ENCODE results near the gene RASSF3.
A peak's percentile ranks its signal among the peaks of the same experiment; 100 is the strongest.
"Not testable (repeated sequence)": the region's sequence is repeated elsewhere in the genome, so short reads cannot be mapped to it uniquely, and the experiment has no call there.

RASSF3 gene

DNA sequence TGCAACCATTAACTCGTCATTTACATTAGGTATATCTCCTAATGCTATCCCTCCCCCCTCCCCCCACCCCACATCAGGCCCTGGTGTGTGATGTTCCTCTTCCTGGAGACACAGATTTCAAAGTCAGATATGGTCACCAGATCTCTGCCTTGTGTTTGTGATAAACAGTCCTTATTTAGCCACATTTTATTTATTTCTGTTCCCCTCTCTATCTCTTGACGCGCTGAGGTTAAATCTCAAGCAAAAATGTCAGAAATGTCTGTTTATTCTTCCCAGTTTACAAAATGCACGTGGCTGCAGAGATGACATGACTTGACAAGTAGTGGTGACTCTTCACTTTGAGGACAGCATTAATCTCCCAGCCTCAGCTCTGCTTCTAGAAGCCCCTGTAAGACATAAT, 11.5 kb upstream of the RASSF3 start:
- DNase-seq: no peak

DNA sequence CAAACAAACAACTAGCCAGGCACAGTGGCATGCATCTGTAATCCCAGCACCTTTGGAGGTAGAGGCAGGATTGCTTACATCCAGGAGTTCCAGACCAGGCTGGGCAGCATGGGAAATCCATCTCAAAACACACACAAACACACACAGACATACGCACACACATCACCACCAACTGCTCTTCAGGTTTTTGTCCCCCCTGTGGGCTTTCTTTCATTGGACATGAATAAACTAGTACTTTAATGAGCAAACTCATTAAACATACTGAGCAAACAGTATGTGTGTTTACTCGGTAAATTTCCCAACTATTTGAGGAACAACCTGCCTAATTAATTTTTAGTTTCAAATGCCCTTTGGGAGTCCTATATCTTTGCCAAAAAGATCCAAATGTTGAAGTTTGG, 10.1 kb upstream of the RASSF3 start:
- no peak for DNase-seq

DNA sequence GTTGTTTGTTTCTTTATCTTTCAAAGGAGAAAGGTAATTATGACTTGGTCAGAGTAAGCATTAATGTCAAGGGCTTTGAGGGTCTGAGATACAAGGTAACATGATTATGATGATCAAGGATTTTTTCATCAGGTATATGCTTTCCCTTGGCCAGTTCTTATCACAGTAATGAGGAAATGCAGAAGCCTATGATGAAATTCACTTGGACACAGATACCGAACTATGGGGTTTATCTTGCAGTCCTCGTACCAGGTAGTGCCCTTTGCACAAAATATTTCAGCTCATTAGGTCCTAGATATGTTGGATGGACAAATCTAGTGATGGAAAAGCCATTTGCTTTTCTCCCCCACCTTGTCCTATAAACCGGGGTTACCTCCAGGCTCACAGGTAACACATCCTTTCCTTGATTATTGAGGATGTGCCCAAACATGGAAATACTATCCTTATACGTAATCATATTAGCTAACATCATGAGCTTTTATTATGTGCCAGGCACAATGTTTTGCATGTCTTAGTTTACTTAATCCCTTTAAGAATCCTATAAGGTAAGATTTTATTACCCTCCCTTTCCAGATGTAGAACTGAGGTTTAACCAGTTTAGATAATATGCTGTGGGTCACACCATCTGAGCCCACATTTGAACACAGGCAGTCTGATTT, 7.0 kb upstream of the RASSF3 start:
- no peak for DNase-seq

DNA sequence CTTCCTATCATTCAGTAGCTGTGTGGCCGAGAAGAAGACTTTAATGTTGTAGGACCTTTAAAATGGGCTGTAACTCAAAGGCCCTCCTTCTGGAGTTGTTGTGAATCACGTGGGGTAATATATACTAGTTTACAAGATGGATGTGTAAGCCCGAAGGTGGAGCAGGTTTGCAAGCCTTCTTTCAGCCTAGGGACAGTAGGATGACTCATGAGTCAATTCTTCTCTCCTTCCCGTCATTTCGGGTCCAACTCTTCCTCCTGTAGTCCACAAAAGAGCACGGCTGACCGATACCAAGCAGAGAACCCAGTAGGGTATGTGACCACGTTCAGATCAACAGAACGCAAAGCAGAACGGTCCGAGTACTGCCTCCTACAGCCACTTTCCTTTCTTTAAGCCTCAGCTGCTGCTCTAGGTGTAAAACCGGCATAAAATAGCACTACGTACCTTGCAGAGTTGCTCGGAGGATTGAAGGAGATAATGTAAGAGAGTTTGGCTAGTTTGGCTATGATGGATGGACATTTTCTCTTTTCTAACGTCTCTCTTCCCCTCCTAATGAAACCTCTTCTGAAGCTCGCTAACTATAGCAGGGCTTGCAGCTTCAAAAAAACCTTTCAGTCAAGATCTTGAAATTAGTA, 1.3 kb upstream of the RASSF3 start:
- DNase-seq: peak; percentile 38

DNA sequence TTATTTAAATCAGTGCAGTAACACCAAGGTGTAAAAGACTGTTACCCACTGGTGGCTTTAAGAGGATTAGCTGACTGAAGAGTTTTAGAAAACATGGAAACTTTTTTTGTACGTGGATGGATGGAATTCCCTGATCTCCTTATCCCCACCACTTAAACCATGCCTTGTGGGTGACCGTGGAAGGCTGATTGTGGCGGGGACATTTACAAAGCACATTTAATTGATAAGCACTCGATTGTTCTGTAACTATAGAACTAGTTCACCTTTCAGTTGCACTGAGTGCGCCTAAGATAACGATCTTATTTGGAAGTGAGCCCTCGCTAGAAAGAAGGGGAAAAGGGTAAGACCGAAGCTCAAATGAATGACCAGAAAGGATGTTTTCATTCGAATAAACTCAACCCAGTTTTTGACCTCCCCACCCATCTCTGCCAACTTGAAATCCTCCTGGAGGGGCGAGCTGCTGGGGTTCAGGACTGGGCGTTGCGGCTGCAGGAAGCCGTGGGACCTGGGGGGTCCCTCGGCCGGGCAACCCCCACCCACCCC, 688 bp upstream of the RASSF3 start:
- DNase-seq: no peak

DNA sequence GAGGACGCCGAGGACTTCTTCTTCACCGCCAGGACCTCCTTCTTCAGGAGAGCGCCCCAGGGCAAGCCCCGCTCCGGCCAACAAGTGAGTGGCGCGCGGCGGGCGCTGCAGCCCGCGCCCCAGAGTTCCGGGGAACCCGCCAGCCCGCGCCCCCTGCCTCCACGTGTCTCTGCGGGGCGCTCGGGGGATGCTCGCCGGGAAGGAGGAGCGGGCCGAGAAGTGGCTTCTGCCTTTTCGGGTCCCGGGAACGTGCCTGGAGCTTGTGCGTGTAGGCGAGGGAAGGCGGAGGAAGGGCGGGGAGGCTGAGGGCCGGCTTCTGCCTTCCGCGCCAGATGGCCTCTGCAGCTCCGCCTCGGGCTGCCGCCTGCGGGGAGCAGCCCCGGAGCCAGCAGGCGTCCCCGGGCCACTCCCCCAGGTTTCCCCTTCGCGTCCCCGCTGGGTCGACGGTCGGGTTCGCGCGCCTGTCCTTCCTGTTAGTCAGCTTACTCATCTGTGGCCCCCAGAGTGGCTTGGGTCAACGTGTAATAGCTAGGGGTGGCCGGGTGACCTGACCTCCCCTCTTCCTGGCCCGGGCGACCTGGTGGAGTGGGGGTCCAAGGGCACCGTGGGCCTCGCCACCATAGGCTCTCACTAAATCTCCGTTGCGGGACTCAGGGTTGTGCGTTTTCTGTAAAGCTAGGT, 505 bp downstream of the RASSF3 start:
- peak; percentile 76 for DNase-seq

DNA sequence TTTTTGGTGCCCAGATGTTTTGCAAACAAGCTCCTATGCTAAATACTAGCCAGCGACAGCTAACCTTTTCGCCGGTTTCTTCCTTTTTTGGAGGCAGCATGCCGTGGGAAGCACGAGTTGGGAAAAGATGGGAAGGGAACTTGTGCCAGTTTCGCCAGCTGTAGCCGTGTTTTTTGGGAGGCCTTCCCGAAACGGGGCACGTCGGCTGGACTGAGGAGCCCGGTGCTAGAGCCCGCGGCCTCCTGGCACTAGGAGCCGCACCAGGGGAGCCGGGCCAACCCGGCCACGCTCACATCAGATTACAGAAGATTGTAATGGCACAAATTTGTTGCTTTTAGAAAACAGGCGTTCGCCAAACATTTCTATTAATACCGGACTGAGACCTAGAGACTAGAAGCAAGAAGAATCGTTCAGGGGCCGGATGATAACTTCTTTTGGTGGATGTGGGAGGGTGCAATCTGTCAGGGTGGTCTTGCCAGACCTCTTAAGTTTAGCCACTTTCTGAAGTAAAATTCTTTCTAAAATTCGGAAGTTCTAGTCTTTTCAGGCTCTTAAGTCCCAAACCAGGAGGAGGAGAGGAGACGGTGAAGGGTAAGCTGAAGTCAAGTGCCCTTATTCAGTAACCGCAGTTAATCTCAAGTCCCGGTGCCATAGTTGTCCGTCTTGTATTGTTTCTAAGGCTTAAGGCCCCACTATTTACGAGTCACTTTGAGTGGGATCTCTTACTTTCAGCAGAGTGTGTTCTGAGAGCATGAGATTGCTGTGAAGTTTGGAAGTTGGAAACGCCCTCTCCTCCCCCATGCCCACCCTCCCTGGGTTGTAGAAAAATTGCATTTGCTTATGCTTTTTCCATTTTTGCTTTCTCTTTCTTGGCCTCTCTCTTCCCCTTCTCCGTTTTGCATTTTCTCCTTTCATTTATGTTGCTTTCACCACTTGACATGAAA, 1.3 kb downstream of the RASSF3 start:
- DNase-seq: peak; percentile 32

DNA sequence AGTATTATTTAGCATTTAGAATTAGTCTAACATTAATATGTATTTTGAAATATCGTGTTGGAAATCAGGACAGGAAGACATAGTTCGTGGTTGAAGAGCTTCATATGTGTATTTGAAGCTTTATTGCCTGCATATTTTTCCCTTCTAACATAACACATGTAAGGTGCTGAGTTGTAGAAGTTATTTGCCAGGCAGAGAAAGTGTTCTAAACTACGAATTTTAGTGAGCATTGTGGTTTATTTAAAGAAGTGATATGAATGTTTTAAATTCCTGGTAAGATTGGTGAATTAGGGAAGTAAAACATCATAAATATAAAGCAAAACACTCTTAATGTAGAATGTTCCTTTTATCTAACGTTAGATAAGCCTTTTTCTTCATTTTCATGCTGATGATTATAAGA, 2.5 kb downstream of the RASSF3 start:
- DNase-seq: no peak

DNA sequence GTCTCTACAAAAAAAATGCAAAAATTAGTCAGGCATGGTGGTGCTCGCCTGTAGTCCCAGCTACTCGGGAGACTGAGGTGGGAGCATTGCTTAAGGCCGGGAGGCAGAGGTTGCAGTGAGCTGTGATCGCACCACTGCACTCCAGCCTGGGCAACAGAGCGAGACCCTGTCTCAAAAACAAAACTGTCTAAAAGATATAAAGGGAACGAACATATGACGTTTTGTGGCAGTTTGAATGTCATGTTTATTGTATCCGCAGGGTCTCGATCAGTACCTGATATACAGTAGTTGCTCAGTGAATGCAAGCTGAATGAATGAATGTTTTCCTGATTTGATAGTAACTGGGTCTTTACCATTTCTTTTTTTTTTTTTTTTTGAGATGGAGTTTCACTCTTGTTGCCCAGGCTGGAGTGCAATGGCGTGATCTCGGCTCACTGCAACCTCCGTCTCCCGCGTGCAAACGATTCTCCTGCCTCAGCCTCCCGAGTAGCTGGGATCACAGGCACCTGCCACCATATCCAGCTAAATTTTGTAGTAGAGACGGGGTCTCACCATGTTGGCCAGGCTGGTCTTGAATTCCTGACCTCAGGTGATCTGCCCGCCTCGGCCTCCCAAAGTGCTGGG, 3.6 kb downstream of the RASSF3 start:
- not testable (repeated sequence) for DNase-seq

DNA sequence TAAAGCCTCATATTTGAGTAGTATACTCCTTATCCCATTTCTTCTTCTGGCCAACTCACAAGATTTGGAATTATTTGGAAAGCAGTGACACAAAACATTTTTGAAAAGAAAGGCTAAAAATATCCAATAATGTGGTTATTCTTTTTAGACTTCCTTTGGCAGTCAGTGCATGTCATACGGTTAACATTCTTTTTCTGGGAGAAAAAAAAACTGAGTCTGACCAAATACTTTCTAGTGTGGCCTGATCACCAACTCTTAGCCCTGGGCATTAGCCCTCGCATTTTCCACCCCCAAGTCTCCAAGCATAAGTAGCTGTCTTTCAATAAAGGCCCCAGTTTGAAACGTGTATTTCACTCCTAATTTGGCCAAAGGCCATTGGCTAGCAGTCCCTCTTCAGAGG, 5.9 kb downstream of the RASSF3 start:
- DNase-seq: no peak

DNA sequence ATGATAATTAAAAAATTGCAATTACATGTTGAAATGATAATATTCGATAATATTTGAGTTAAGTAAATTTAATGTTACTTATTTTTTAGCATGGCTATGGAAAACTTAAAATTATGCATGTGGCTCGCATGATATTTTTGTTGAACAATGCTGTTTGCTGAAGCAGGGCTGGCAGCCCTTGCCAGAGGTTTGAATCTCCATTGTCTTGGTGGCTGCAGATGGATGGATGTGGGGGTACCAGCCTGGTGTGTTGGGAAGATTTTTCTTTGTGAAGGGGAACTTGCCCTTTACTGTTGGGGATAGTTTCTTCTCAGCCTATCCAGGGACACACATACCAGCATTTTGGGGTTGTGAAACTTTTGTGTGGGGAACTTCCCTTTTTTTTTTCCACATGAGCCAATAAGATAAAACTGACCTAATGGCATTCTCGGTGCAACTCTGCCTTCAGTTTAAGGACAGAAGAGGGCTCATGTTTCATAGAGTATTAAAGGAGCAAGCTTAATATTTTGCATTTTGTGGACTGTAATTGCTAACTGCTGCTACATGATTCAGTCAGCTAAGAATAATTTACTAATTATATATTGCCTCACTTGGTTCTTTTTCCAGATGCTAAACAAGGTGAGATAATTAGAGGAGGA, 8.8 kb downstream of the RASSF3 start:
- DNase-seq: no peak

DNA sequence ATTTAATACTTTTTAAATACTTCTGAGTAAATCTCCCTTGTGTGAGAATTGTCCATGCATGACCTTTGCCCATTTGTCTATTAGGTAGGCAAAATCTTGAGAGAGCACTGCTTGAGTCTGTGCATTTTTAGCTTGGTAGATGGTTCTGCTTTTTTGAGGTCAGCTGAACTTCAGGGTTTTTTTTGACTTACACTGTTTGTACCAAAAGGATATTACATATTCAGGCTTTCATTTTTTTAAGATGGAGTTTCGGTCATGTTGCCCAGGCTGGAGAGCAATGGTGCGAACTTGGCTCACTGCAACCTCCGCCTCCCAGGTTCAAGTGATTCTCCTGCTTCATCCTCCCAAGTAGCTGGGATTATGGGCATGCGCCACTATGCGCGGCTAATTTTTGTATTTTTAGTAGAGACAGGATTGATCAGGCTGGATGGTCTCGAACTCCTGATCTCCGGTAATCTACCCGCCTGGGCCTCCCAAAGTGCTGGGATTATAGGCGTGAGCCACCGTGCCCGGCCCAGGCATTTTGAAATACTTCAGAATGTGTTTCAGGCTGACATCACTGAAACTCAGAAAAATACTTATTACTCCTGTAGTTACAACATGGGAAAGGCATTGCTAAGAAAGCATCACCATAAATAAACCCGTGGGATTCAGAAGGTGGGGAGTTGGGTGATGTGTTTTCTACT, 11.1 kb downstream of the RASSF3 start:
- no peak for DNase-seq

DNA sequence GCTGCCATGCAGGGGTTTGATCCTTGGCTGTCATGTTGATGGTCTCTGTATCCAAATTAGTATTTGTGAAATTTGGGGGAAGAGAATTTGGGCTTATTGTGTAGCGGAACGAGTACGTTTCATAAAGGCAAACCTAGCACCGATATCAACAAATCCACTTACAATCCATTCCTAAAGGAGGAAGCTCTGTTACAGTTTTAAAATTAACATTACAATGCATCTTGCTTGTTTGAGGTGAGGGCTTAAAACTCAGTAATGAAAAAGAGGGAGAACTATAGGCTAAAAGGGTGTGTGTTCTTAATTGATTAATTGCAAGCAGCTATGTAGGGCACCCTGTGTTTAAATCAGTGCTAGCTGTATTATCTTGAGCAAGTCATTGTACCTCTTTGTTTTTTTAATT, 13.7 kb downstream of the RASSF3 start:
- DNase-seq: no peak

DNA sequence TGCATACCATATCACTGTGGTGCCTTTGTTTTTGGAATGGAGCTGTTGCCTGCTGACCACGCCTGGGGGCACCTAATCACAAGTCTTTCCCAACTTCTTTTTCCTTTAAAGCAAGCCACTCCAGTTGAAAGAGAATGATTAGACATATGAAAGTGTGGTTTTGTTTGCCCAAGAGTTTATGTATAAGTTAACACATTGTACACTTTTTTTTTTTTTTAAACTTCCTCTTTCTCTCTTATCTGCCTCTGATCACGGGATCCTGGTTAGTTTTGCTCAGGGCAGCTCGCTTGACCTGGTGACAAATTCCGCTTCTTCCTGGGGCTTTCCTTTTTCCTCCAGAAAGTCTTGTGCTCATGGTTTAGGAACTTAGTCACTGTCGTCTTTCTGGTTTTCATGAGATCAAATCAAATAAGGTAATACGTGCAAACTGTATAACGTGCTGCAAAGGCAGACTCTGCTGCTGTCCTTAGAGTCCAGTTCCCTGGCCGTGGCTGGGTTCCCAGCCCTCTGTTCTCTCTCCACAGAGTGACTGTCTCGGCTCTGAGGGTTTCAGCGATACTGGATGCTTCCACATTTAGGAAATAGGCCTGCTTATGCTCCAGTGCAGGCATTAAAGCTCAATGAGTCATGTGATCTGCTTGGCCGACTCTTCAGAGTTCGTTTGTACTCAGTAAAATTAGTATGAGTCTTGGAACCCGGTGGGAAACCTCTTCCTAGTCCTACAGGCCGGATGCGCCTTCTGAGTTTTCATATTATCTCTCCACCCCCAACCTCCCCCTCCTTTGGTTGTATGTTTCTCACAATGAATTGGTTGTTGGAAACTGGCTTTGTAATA, 15.2 kb downstream of the RASSF3 start:
- peak; percentile 32 for DNase-seq

DNA sequence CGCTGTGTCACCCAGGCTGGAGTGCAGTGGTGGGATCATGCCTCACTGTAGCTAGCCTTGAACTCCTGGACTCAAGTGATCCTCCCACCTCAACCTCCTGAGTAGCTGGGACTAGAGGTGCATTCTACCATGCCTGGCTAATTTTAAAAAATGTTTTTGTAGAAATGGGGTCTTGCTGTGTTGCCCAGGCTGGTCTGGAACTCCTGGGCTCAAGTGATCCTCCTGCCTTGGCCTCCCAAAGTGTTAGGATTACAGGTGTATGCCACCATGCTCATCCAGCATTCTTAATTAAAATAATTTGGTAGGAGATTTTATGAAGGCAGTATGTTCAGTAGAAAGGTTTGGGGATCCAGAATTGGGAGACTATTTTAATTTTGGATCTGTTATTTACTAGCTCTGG, 16.3 kb downstream of the RASSF3 start:
- not testable (repeated sequence) for DNase-seq

DNA sequence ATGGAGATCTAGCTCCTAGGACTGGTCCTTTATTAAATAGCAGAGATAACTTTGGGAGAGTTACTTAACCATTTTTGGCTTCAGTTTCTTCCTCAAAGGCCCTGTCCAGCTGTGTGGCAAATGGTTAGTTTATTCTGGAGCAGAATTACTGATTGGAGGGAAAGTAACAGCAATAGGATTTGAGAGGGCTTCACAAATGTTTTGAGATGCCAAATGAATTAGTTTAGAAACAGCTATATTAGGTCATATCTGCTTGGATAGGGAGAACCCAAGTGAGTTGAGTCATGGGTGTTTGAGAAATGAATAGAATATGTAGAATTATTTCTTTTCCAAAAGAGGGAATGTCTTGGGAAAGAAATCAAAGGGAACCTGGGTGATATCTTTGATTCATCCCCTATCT, 17.5 kb downstream of the RASSF3 start:
- no peak for DNase-seq

DNA sequence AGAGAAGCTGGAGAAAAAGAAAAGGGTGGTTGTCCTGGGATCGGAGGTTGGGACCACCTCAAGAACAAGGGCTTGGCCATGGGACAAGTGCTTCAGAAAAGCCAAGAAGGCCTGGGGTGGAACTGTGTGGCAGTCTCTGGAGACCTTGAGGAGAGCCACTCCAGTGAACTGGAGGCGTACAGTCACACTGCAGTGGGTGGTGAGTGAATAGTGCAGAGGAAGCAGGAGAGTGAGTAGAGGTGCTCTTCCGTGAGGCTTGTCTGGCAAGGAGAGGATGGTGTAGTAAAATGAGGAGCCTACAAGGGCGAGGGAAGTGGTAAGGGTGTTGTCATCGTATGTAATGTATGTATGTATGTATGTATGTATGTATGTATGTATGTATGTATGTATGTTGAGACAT, 20.9 kb downstream of the RASSF3 start:
- DNase-seq: no peak

DNA sequence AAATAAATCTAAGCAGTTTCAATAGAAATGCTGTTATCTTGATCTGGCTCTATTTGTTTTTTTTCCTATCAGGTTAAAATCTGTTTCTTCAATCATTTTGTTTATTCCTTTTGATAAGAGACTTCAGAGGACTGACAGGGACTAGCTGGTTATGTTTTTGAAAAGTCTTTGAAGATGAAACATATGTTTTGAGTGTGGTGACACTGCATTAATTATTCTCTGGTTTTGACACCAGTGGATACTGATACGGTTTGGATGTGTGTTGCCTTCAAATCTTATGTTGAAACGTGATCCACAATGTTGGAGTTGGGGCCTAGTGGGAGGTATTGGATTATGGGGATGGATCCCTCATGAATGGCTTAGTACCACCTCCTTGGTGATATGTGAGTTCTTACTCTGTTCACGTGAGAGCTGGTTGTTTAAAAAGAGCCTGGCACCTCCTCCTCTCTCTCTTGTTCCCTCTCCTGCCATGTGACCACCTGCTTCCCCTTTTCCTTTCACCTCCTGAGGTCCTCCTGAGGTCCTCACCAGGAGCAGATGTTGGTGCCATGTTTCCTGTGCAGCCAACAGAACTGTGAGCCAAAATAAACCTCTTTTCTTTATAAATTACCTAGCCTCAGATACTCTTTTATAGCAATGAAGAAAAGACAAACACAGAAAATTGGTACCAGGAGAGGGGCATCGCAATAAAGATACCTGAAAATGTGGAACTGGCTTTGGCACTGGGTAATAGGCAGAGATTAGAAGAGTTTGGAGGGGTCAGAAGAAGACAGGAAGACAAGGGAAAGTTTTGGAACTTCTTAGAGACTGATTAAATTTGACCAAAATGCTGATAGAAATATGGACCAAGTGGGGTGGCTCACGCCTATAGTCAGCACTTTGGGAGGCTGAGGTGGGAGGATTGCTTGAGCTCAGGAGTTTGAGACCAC, 23.0 kb downstream of the RASSF3 start:
- no peak for DNase-seq

DNA sequence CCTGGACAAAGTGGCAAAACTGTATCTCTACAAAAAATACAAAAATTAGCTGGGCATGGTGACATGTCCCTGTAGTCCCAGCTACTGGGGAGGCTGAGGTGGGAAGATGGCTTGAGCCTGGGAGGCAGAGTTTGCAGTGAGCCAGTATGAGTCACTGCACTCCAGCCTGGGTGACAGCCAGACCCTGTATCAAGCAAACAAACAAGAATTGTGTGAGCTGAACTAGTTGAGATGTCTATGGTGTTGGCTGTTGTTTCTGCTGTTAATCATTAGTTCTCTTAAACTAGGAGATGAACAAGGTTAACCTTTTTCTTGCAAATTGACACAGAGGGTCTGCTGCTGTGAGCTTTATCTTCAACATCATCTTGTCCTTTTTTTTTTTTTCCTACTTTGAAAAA, 23.6 kb downstream of the RASSF3 start:
- DNase-seq: no peak

Data from activated CD4-positive, CD25-positive, alpha-beta regulatory T cell treated with anti-CD3 and anti-CD28 coated beads, Interleukin-2, amount 50 U/mL, for 72 hours (primary cell).